HEK293 (cell line): ENCODE data around the gene TRAPPC11.

Experiments used
- SP2 ChIP-seq: fragments of 450-650 bp; formaldehyde crosslinking; IDR thresholded peaks from 2 replicates; pipeline ENCODE4 v1.5.1; 2016; ENCODE audit warnings: missing biosample characterization, missing genetic modification characterization
- YY1 ChIP-seq: fragments of 450-650 bp; formaldehyde crosslinking; IDR thresholded peaks from 2 replicates; pipeline ENCODE4 v1.5.1; 2018; ENCODE audit warnings: missing biosample characterization, missing genetic modification characterization
- ZNF146 ChIP-seq: fragments of 450-650 bp; formaldehyde crosslinking; IDR thresholded peaks from 2 replicates; pipeline ENCODE4 v1.5.1; 2016; ENCODE audit warnings: missing biosample characterization, missing genetic modification characterization
- ZNF19 ChIP-seq: fragments of 450-650 bp; formaldehyde crosslinking; IDR thresholded peaks from 2 replicates; pipeline ENCODE4; 2016; ENCODE audit warnings: missing biosample characterization, missing genetic modification characterization, low read depth
- ZXDB ChIP-seq: fragments of 450-650 bp; formaldehyde crosslinking; IDR thresholded peaks from 2 replicates; pipeline ENCODE4 v1.5.1; 2016; ENCODE audit warnings: missing biosample characterization, missing genetic modification characterization
- TF ChIP-seq, protein P1 (sequence below): fragments of 450-650 bp; formaldehyde crosslinking; IDR thresholded peaks from 2 replicates; pipeline ENCODE4 v1.5.1; 2016; ENCODE audit warnings: missing biosample characterization, missing genetic modification characterization

GRCh38 chr4:183631577-183632198 lies 27.4 kb upstream of the TRAPPC11 start:
- TF ChIP-seq, protein P1, sequence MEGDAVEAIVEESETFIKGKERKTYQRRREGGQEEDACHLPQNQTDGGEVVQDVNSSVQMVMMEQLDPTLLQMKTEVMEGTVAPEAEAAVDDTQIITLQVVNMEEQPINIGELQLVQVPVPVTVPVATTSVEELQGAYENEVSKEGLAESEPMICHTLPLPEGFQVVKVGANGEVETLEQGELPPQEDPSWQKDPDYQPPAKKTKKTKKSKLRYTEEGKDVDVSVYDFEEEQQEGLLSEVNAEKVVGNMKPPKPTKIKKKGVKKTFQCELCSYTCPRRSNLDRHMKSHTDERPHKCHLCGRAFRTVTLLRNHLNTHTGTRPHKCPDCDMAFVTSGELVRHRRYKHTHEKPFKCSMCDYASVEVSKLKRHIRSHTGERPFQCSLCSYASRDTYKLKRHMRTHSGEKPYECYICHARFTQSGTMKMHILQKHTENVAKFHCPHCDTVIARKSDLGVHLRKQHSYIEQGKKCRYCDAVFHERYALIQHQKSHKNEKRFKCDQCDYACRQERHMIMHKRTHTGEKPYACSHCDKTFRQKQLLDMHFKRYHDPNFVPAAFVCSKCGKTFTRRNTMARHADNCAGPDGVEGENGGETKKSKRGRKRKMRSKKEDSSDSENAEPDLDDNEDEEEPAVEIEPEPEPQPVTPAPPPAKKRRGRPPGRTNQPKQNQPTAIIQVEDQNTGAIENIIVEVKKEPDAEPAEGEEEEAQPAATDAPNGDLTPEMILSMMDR: no peak
- TF ChIP-seq SP2 (tag by site-specific recombination) (no peak), ZNF146 (tag by site-specific recombination) (no peak), ZXDB (no peak), YY1 (tag by site-specific recombination) (no peak), ZNF19 (tag by site-specific recombination) (no peak)
